ENCODE data around the gene LGALS3BP.

LGALS3BP gene

DNA sequence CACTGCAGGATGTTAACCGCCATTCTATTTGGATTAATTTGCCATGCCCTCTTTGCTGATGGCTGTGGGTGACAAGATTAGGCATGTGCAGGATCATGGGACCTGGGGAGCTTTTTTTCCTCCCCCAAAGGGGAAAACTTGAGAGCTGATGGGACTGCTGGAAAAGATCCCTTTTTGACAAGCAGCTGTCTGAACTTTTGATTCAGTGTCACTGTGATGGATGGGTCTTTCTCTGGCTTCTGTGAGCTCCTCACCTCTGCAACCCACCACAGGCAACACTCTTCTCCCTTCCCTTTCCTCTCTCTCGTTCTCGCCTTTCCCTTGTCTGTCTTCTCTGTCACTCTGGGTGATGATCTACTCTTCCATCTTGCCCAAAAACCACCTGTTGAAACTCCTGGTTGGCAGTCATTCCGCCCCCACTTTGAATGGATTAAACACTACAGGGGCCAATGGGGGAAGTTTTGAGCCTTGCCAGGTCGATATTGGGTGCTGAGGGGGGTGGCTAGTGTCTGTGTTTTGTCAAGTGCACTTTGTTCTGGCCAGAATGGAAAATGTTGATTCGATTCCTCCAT, 32.9 kb upstream of the LGALS3BP start:
- no peak for DNase-seq

DNA sequence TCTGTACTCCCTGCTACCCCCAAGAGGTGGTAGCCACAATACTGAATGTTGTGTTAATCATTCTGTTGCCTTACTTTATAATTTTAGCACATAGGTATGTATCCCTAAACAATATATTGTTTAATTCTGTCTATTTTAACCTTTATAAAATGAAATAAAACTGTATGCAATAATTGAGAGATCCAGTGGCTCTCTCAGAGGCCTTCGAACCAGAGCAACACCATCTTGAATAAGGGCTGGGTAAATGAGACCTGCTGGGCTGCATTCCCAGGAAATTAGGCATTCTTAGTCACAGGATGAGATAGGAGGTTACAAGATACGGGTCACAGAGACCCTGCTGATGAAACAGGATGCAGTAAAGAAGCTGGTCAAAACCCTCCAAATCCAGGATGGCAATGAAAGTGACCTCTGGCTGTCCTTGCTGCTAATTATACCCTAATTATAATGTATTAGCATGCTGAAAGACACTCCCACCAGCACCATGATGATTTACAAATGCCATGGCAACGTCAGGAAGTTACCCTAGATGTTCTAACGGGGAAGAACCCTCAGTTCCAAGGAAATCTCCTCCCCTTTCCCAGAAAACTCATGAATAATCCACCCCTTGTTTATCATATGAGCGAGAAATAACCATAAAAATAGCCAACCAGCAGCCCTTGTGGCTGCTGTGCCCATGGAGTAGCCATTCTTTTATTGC, 31.9 kb upstream of the LGALS3BP start:
- no peak for DNase-seq

DNA sequence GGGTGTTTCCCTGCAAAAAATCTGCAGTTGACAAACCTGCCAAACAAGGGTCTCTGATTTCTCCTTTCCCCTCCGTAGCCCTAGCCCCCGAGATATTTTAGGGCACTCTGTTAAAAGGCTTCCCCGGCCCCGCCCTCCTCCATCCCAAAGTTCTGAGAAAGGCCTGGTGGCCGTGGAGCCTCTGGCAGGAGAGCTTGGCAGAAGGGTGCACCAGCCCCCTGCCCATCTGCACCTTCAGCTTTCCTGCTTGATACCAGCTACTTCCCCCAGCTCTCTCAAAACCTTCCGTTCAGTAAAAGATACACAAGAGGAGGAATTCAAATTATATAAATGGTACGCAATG, 30.6 kb upstream of the LGALS3BP start:
- DNase-seq, result no peak

DNA sequence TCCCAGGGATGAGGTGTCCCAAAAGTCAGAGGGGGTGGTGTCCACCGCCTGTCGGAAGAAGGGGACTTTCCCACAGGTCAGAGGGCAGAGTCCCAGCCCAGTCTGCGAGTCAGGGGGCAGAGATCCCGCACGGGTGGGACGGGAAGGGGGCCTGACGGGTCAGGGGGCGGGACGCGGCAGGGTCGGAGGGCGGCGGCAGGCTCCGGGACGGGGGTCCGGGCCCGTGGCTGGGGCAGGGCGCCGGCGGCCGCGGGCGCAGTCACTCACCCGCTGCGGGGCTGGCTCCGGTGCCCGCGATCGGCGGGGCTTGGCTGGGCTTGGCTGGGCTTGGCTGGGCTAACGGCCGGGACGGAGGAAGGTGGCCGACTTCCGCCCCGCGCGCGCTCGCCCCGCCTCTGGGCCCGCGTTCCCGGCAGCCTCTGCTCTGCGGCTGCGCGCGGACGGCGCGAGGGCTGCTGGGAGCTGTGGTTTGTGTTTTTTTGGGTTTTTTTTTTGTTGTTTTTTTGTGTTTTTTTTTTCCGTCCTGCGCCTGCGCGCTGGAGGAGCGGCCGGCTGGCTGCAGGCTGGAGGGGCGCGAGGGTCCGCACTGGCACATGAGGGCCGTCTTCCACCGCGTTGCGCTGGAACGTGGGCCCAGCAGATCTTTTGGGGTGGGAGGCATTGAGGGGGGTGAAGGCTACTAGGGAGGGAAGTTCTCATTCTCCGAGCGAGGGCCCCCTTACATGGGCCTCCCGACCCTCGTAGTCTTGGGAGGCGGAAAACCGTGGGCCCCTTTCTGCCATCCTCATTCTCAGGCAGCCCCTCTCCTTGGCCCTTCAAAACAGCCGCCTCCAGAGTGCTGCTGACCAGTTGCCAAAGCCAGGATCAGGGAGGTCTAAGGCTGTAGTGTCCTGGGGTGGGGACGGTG, 29.9 kb upstream of the LGALS3BP start, which contains the start of gene CANT1:
CANT1 (minus strand) TSS at position 368 of the 907 bp plus-strand sequence. CDS start 12,142 bp downstream, outside the sequence.
- DNase-seq, result peak; percentile 75

DNA sequence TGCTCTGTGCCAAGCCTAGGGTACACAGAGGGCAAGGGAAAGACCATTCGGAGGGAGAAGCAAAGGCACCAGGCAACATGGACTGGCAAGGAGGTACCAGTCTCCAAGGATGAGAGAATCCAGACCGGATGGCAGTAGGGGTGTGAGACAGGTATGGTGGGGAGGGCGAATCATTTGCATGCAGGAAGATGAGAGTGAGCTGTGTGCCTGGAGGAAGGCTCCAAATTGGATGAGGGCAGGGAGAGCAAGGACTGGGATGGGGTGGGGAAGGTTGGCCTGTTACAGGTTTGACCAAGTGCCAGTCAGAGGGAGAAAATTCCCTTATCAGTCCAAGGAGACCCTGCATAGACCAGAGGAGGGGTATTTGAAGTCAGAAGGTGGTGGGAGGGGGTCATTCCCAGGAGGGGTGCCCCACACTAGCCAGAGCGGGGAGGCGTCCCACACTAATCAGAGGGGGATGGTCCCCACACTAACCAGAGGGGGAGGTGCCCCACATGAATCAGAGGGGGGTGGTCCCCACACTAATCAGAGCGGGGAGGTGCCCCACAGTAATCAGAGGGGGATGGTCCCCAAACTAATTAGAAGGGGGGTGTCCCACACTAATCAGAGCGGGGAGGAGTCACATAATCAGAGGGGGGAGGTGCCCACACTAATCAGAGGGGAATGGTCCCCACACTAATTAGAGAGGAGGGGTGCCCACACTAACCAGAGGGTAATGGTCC, 29.1 kb upstream of the LGALS3BP start:
- DNase-seq, result no peak

DNA sequence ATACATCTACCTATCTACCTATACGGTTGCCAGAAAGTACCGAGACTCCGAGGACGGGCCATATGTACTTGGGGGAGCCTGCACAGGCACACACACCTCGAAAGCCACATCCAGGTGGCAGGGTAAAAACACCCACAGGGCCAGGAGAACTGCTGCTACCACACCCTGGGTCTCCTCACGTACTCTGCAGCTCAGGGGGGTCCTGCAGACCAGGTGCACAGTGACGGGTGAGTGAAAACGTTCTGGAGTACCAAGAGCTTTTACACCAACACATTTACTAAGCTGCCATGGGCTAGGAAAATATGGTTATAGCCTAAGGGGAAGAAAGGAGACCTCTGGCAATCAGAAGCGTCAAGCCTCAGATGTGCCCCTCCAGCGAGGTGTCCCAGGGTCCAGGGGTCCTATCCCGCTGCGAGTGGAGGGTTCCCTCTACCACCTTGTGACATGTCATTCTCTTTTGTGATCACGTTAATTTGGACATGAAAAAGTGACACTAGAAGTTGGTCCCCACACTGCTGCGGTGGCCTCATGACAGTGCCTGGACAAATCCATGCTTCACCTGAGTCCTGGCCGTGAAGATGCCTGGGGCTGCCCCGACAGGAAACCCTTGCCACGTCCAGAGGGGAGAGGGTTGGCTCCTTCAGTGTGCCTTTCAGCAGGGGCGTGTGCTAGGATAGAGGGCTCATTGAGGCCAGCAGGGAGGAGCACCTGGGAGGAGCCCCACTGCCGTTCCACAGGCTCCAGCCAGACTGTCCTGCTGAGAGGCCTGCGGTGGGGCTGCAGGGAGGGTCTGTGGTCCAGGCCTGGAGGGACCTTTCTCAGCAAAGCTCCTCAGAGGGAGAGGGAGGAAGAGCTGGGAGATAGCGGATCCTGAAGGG, 28.0 kb upstream of the LGALS3BP start:
- no peak for DNase-seq

DNA sequence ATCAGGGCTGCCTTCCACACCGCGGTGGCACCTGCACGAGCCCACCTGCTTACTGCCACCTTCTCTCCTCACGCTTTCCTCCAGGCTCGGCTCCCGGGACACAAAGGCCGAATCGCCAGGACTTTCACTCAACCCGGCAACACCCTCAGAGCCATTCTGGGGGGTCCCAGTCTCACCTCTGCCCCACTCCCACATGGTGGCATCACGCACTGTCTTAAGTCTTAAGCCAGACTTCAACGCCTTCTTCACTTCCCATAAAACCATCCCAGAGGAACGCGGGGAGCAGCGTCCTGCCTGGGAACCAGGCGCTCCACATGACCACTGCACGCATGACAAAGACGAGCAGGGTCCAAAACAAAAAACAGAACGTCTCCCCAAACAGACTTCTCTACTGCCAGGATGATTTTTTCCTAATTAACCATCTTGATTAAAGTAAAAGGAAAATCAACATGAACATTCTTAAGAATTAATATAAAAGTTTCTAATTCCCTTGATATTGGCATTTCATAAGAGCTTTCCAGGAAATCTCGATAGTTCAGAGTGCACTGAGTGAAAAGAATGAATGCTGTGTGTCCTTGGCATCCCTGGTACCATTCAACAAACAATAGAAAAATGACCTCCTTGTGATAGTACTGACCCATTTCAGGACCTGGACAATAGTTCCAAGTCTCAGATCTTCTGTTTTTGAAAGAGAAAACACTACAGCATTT, 27.2 kb upstream of the LGALS3BP start:
- no peak for DNase-seq

DNA sequence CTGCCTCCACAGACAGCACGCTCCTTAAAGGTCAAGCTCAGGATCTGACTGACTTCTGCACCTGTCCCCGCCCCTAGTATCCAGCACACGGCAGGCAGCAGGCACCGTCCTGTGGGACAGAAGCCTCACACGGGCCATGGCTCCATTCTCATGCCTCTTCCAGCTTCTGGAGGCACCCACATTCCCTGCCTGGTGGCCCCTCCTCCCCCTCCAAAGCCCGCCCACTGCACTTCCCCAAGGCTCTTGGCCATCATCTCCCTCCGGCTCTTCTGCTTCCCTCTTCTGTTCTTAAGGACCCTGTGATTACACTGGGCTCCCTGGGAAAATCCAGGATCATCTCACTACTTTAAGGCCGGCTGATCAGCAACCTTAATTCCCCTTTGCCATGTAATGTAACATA, 26.3 kb upstream of the LGALS3BP start:
- DNase-seq, result no peak

DNA sequence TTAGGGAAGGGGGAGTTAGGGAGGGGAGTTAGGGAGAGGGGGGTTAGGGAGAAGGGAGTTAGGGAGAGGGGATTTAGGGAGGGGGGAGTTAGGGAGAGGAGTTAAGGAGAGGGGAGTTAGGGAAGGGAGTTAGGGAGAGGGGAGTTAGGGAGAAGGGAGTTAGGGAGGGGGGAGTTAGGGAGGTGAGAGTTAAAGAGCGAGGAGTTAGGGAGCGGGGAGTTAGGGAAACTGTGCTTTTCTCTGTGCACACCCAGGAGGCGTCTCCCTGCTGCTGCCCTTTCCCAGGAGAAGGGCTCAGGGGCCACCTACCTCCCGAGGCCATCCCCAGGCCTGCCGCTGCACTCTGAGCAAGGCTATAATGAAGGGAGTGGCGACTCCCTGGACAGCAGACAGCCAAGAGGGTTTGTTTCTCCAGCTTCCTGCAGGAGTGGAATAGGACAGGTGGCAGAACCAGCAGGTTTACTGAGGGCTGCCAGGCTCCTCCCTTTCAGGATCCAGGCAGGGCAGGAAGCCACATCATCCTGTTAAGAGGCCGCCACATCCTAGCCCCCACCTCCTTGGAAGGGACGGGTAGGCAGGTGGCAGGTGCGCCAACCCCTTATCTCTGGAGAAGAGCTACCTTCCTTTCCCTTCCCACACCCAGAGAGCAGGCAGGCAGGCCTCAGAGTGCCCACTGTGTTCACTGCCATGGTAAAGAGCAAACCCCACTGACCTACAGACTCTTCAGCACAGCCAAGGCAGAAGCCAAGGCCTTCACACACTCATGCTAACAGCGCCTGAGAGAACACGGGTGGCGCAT, 25.5 kb upstream of the LGALS3BP start:
- no peak for DNase-seq

DNA sequence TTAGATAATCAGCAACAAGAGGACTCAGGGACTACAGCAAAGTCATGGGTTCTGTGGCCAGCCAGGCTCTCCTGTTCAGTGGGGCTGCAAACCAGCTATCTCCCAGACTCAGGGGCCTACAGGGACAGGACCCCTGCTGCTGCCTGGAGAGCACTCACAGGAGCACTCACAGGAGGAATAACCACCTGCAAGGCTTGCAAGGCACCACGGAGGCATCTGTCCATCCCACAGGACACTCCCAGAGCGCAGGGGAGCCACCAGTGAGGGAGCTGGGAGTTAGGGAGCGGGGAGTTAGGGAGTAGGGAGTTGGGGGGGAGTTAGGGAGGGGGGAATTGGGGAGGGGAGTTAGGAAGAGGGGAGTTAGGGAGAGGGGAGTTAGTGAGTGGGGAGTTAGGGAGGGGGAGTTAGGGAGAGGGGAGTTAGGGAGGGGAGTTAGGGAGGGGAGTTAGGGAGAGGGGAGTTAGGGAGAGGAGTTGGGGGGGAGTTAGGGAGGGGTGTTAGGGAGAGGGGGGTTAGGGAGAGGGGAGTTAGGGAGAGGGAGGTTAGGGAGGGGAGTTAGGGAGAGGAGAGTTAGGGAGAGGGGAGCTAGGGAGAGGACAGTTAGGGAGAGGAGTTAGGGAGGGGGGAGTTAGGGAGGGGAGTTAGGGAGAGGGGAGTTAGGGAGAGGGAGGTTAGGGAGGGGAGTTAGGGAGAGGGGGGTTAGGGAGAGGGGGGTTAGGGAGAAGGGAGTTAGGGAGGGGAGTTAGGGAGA, 24.1 kb upstream of the LGALS3BP start:
- DNase-seq, result no peak

DNA sequence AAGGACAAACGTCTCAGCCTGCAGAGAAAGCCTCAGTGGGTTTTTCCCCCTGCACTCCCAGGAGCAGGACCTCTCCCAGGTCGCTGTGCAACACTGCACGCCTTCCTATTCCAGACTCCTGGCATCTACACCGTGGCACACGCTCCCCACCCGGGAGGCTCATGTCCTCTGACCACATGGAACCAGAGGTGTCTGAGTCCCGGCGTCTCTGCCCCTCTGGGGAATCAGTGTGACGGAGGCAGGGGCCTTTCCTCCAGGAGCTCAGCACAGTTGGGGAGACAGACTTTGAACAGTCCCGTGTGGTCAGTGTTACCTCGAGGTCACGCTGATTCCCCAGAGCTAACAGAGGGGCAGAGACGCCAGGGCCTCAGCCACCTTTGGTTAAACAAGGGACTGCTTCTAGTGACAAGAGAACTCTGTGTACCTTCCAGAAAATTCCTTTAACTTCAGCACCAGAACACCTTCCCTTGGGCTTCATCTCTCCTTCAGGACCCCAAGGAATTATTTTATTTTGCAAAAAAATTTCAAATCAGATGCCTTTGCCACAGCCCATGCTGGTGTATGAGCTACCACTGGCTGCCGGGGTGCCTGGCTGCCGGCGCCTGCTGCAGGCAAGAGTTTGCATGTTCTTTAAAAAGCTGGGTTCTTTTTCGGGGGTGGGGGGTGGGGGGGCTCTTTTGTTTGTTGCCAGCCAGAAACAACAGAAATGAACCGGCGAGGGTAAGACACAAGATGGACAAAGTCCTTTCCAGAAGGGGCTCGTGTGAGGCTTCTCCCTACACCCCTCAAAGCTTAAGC, 23.3 kb upstream of the LGALS3BP start:
- DNase-seq, result no peak

DNA sequence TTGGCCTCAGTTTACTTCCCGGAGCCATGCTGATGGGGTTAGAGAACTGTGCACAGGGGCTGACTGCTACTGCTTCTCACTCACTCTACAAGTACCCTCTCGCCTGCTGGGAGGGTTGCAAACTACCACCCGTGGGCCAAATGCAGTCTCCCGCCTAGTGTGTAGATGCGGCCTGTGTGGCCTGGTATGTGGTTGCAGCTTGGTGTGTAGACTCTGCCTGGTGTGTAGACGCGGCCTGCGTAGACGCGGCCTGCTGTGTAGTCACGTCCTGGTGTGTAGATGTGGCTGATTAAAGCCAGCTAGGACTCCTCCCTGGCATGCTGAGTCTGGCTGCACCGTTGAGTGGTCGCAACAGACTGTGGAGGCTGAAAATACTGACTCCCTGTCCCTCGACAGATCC, 22.6 kb upstream of the LGALS3BP start:
- no peak for DNase-seq

DNA sequence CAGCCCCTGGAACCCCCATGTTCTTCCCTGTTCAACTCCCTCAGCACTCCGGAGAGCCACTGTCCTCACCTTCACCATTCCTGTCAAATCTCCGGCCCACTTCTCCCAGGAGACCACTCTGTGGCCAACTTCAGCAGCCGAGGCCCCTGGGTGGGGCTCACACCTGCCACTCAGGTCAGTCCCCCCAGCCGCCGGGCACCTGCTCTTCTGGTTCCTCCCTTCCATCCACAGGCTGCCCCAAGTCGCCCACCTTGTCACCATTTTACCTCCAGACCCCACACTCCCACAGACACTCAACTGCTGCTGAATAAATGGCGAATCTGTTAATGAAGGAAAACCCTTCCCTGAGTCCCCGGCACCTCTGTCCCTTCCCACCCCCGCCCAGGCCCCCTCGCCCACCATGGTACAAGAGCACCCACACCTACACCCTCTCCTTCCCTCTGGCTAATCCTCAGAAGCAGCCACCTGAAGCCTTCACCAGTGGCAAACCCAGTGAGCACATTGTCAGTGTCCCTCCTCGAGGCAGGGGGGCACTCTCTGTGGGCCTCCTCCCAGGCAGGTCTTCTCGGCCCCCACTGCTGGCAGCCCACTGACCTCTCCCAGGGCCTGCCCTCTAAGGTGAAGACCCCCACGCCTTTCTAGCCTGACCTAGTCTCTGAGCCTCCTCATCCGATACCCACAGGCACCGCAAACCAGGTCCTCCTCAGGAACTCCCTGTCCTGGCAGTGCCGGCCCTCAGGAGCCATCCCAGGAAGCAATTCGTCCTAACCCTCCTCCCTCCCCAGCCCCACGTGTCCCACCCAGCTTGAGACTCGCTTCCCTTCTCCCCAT, 21.7 kb upstream of the LGALS3BP start:
- no peak for DNase-seq

DNA sequence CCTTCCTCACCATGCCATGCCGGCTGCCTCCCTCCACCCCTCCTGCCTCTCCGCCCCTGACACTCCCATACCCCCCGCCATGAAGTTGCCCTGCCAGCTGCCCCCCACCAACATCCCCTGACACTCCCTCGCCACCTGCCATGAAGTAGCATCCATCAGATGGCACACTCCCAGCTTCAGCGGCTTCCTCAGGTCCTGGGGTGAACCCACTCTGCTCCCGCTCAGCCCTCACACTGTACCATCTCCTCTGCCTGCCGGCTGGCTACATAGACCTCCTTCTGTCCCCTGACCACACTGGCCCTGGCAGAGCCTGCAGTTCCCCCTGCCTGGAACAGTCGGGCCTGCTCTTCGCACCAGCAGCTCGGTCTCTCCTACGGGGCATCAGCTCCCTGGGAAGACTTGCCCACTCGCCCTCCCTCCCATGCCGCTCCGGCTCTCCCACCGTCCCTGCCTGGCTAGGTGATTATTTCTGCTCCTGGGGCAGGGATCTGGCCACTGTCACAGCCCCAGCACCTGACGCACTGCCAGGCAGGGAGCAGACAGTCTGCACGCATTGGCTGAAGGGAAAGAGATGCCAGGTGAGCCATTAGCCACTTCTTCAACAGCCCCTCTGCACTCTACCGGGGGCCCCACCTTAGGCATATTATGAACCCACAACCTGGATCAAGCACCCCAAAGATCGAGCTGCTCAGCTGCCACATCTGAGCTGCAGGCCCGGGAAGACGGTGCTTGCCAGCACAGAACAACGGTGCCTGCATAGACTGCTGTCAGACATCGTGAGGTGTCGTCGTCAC, 20.9 kb upstream of the LGALS3BP start:
- DNase-seq, result no peak

DNA sequence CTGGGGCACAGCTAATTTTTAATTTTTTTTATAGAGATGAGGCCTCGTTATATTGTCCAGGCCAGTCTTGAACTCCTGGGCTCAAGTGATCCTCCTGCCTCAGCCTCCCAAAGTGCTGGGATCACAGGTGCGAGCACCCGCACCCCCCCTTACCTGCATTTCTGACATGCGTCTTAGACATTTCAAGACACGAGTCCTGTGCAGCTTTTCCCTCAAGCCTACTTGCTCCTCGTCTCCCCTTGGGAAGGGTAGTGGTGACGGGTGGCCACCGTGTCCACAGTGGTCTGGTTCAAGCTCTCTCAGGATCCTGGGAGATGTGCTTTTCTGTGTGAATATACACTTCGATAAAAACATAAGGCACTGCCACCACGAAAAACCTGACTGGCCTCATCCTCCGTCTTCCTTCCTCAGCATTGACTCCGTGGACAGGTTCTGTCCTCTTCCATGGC, 20.2 kb upstream of the LGALS3BP start:
- DNase-seq, result no peak

DNA sequence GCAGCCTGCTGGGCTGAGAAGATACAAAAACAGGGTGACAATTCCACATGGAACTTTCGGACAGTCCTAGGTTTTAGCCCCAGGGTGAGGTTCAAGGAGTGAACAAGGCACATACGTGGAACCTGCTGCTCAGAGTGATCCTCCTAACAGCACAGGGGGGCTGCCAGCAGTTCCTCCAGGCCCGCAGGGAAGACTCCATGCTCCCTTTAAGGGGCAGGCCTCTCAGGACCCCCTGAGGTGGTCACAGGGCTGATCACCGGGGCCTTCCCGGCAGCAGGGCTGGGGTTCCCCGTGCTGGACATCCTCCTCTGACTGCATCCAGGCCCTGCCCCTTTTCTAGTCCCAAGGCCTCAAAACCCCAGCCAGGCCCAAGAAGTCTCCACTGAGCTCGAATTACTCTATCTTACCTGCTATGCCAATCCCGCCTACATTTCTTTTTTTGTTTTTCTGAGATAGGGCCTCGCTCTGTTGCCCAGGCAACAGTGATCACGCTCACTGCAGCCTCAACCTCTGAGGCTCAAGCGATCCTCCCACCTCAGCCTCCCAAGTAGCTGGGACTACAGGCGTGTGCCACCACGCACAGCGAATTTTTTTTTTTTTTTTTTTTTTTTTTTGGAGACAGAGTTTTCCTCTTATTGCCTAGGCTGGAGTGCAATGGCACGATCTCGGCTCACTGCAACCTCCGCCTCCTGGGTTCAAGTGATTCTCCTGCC, 19.5 kb upstream of the LGALS3BP start:
- DNase-seq, result no peak
